Fibroblast of upper back skin (primary cell): Measurements from ENCODE around the gene MOSMO.
"Not testable (repeated sequence)": the region's sequence is repeated elsewhere in the genome, so short reads cannot be mapped to it uniquely, and the experiment has no call there.

ENCODE experiments used
- DNase-seq: peaks from one replicate; pipeline ENCODE4 v3.0.0-alpha.2; 2013

Gene MOSMO

GRCh38 chr16:22098405-22099255, 90.7 kb downstream of the MOSMO start:
- peak; percentile 57 for DNase-seq

- no peak for DNase-seq
Measured at GRCh38 chr16:22099256-22099975, 91.5 kb downstream of the MOSMO start.

GRCh38 chr16:22103441-22103840, 95.5 kb downstream of the MOSMO start:
- DNase-seq, result no peak

GRCh38 chr16:22109258-22109898, 101.5 kb downstream of the MOSMO start:
- no peak for DNase-seq

- not testable (repeated sequence) for DNase-seq
Measured at GRCh38 chr16:22111629-22112028, 103.7 kb downstream of the MOSMO start.

- DNase-seq, result no peak
Measured at GRCh38 chr16:22116095-22116700, 108.3 kb downstream of the MOSMO start.

GRCh38 chr16:22117609-22118008, 109.7 kb downstream of the MOSMO start:
- DNase-seq, result no peak

GRCh38 chr16:22120440-22120839, 112.5 kb downstream of the MOSMO start:
- DNase-seq, result no peak

GRCh38 chr16:22122239-22122638, 114.3 kb downstream of the MOSMO start:
- no peak for DNase-seq

- DNase-seq, result no peak
Measured at GRCh38 chr16:22123146-22123545, 115.2 kb downstream of the MOSMO start.

- no peak for DNase-seq
Measured at GRCh38 chr16:22123759-22124490, 116.0 kb downstream of the MOSMO start.

GRCh38 chr16:22124583-22125284, 116.8 kb downstream of the MOSMO start:
- DNase-seq, result no peak

GRCh38 chr16:22126037-22126558, 118.2 kb downstream of the MOSMO start:
- no peak for DNase-seq

- DNase-seq, result not testable (repeated sequence)
Measured at GRCh38 chr16:22128537-22128936, 120.6 kb downstream of the MOSMO start.

- no peak for DNase-seq
Measured at GRCh38 chr16:22130528-22130927, 122.6 kb downstream of the MOSMO start.

GRCh38 chr16:22132801-22133200, 124.9 kb downstream of the MOSMO start:
- DNase-seq, result no peak
